GM12878 (cell line): ENCODE data around the gene LRP3. TPM values are rescaled to one million over a fixed set of nuclear protein-coding genes. Genes with fewer than 3 reads are reported as not detected.

Experiments
- ATAC-seq: fragments of 200-7000 bp; cut with Tn5 transposase; 3 replicates; pipeline ENCODE4 v1.9.1; 2020; ENCODE audit warnings: mild to moderate bottlenecking, moderate library complexity
- BruUV-seq: library from RNA; stranded (reverse); fragments of 400-500 nt; replicated peaks from 2 replicates; lab custom pipeline; 2021; lab: Mats Ljungman, UMichigan
- CTCF ChIA-PET: fragments of 300-600 bp; sonication (Branson Sonifier 250); formaldehyde crosslinking; extraction: SDS; loops from one replicate; lab custom pipeline; 2021; ENCODE audit warnings: inconsistent platforms; lab: Yijun Ruan, JAX
- POLR2A ChIA-PET: fragments of 350-600 bp; formaldehyde crosslinking; extraction: SDS; loops from one replicate; lab custom pipeline; 2021; ENCODE audit warnings: inconsistent platforms; lab: Charles Lee
- RAD21 ChIA-PET: fragments of 300-600 bp; sonication (Branson Sonifier 250); formaldehyde crosslinking; loops from one replicate; lab custom pipeline; 2023; ENCODE audit warnings: antibody characterized with exemption; ENCODE audit not compliant: unreplicated experiment; lab: Charles Lee
- SMC1A ChIA-PET: fragments of 300-600 bp; sonication (Branson Sonifier 250); formaldehyde crosslinking; loops from one replicate; lab custom pipeline; 2023; ENCODE audit not compliant: unreplicated experiment, uncharacterized antibody; lab: Charles Lee
- DNase-seq: peaks from one replicate; pipeline ENCODE4 v3.0.0-alpha.2; 2011; ENCODE audit warnings: low read depth, low spot score
- FAIRE-seq: peaks from 3 replicates; lab custom pipeline; 2011; peaks lifted over from hg19 to GRCh38; lab: Jason Lieb, UNC
- H2AFZ ChIP-seq: 2 replicates; pipeline ENCODE4 v1.6.0; 2011; ENCODE audit warnings: low read depth, low read length, control low read depth; ENCODE audit not compliant: control insufficient read depth
- H3K27ac ChIP-seq: 2 replicates; pipeline ENCODE4 v1.5.1; 2011; ENCODE audit warnings: control low read depth; ENCODE audit not compliant: control insufficient read depth, insufficient read depth
- H3K27me3 ChIP-seq, 2 experiments: replicated peaks in 1 of 2; 2 replicates each; pipeline versions ENCODE4 v1.6.0 to v1.6.1; 2011; ENCODE audit warnings: low read length in 1 of 2; ENCODE audit not compliant: control insufficient read depth in 2 of 2, insufficient read depth in 2 of 2
- H3K36me3 ChIP-seq, 2 experiments: 2 replicates each; pipeline ENCODE4 v1.5.1; 2011; ENCODE audit warnings: low read length in 1 of 2; ENCODE audit not compliant: control insufficient read depth in 2 of 2, insufficient read depth in 2 of 2
- H3K4me1 ChIP-seq: 2 replicates; pipeline ENCODE4 v1.6.1; 2011; ENCODE audit warnings: mild to moderate bottlenecking, low read length, moderate library complexity, mixed read lengths; ENCODE audit not compliant: control insufficient read depth, insufficient read depth
- H3K4me2 ChIP-seq: 2 replicates; pipeline ENCODE4 v1.6.0; 2011; ENCODE audit warnings: control low read depth; ENCODE audit not compliant: control insufficient read depth, insufficient read depth
- H3K4me3 ChIP-seq: fragments of 200-600 bp; sonication (generic); 2 replicates; pipeline ENCODE4 v1.5.1; 2016
- H3K79me2 ChIP-seq: 2 replicates; pipeline ENCODE4 v1.6.0; 2011; ENCODE audit warnings: low read length; ENCODE audit not compliant: control insufficient read depth, insufficient read depth
- H3K9ac ChIP-seq: 2 replicates; pipeline ENCODE4 v1.8.0; 2011; ENCODE audit warnings: low read length, control low read depth, mixed read lengths; ENCODE audit not compliant: control insufficient read depth, insufficient read depth
- H3K9me3 ChIP-seq: replicated peaks from 3 replicates; pipeline ENCODE4 v1.5.1; 2011; ENCODE audit warnings: mild to moderate bottlenecking, low read length; ENCODE audit not compliant: control insufficient read depth, insufficient read depth
- H4K20me1 ChIP-seq: 2 replicates; pipeline ENCODE4 v1.6.0; 2011; ENCODE audit not compliant: control insufficient read depth, insufficient read depth
- ATF2 ChIP-seq: IDR thresholded peaks from 2 replicates; pipeline ENCODE4 v1.6.1; 2012; ENCODE audit warnings: low read length, inconsistent platforms
- CHD1 ChIP-seq: IDR thresholded peaks from 2 replicates; pipeline ENCODE4 v1.6.1; 2012; ENCODE audit warnings: low read depth, low read length, improper control_type of control experiment
- CREB1 ChIP-seq: IDR thresholded peaks from 2 replicates; pipeline ENCODE4 v1.6.1; 2012; ENCODE audit warnings: low read depth, mild to moderate bottlenecking, inconsistent platforms
- HDAC6 ChIP-seq: fragments of 200-600 bp; sonication (generic); IDR thresholded peaks from one replicate; pipeline ENCODE4 v1.8.0; 2017; ENCODE audit warnings: antibody characterized with exemption; ENCODE audit not compliant: unreplicated experiment
- HDGF ChIP-seq: fragments of 450-650 bp; IDR thresholded peaks from 2 replicates; pipeline ENCODE4 v1.6.1; 2016; ENCODE audit warnings: antibody characterized with exemption
- PAX8 ChIP-seq: fragments of 450-650 bp; IDR thresholded peaks from 2 replicates; pipeline ENCODE4 v1.6.1; 2017; ENCODE audit warnings: mild to moderate bottlenecking, moderate library complexity
- ZBTB11 ChIP-seq: fragments of 450-650 bp; formaldehyde crosslinking; IDR thresholded peaks from 2 replicates; pipeline ENCODE4 v1.5.0; 2022; ENCODE audit warnings: mild to moderate bottlenecking, missing genetic modification characterization
- ZBTB33 ChIP-seq: fragments of 450-650 bp; IDR thresholded peaks from 2 replicates; pipeline ENCODE4 v1.6.1; 2017; ENCODE audit warnings: mild to moderate bottlenecking
- ZNF274 ChIP-seq: IDR thresholded peaks from one replicate; pipeline ENCODE4 v1.8.0; 2011; ENCODE audit not compliant: insufficient read length, insufficient read depth
- WGBS: methylation state at CpG from one replicate; pipeline ENCODE4 v1.1.6; 2016; ENCODE audit warnings: low lambda C conversion rate; ENCODE audit not compliant: insufficient replicate concordance, insufficient coverage; ENCODE audit errors: missing lambda C conversion rate; 5-methylcytosine and 5-hydroxymethylcytosine counted together
- in situ Hi-C: fragments of 300-500 bp; cut with MboI; formaldehyde crosslinking; loops from 9 replicates; pipeline ENCODE4 v1.14.3; 2018; ENCODE audit warnings: mixed read lengths
- intact Hi-C: fragments of 100-400 bp; cut with micrococcal nuclease; formaldehyde crosslinking; loops from one replicate; pipeline ENCODE4 v1.14.2; 2022; ENCODE audit not compliant: unreplicated experiment
- polyA plus RNA-seq, 11 experiments: library from polyadenylated mRNA; depleted of rRNA in 4 of 11; unstranded in 6 of 11; stranded (reverse) in 5 of 11; fragments of >200 nt; fragmentation: Nextera tagmentation in 4 of 11; fragmentation: Illumina TruSeq in 1 of 11; extraction: Ambion mirVana in 4 of 11; extraction: Trizol in 1 of 11; gene quantifications; 1 replicate in 1 of 11; 2 replicates in 10 of 11; pipeline versions ENCODE4 v1.2.1 to v1.2.3, GENCODE V29; 2011 to 2016; ENCODE audit warnings: inconsistent platforms in 2 of 11, missing spikeins in 2 of 11, low read depth in 1 of 11
- total RNA-seq, 4 experiments: library from RNA; depleted of rRNA in 3 of 4; stranded (reverse); fragments of >200 nt in 3 of 4; fragmentation: Illumina TruSeq in 1 of 4; extraction: Trizol in 1 of 4; gene quantifications; 2 replicates each; pipeline versions ENCODE4 v1.2.1 to v1.2.3, GENCODE V29; 2013 to 2021
- TF ChIP-seq, protein P1 (sequence below): IDR thresholded peaks from 2 replicates; pipeline ENCODE4 v1.6.1; 2011; ENCODE audit warnings: low read depth, mild to moderate bottlenecking, low read length, moderate library complexity, borderline replicate concordance; ENCODE audit errors: extremely low read depth

LRP3 gene
- total and polyA plus RNA-seq, 10 of the 15 experiments (the other 5 are each of a cell fraction or from before 2014, with no cell fraction given) = 0.12 to 3.2 (median 0.64) TPM; not detected in 2

- CTCF ChIA-PET = interaction anchor here (1.8 kb wide), 1 partner anchor 161 kb away, joined by 5 read pairs; no protein-coding TSS in a partner anchor
- no peak for FAIRE-seq
These were observed 53.3 kb downstream of the LRP3 start for GRCh38 chr19:33247441-33247819.

DNA sequence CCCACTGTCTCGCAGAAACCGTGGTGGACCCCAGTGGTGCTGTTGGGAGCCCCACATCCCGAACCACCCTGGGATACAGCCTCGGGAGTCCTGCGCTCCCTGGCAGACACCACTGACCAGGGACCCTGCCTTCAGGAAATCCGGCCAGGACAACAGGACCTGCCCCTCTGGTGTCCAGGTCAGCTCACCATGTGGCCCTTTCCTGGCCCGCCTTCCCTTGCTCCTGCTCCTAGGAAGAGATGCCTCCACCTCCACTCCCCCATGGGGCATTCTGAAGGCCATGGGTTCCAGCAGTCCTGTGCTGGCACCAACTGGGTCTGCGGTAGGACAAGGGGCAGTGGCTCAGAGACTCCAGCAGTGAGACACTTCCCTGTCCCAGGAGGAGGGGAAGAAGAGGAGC is 54.0 kb downstream of the LRP3 start:
- DNase-seq (no peak), ATAC-seq (no peak), FAIRE-seq (no peak)
- ChIA-PET SMC1A (no interaction called here), RAD21 (no interaction called here), POLR2A (no interaction called here), CTCF (no interaction called here)
- WGBS = 52% methylated on average over 8 of the region's 8 CpGs
- Histone ChIP-seq H2AFZ (no peak overlapping the region), H3K4me3 (no peak overlapping the region), H3K36me3 (no peaks in the 10 kb centered on the region), H3K79me2 (no peaks in the 10 kb centered on the region), H3K27ac (no peak overlapping the region), H3K27me3 (no peaks in the 10 kb centered on the region), H4K20me1 (no peaks in the 10 kb centered on the region), H3K9me3 (no peaks in the 10 kb centered on the region; the same call in 1 of the 3 replicates), H3K9ac (no peak overlapping the region), H3K4me2 (no peak overlapping the region), H3K4me1 (no peaks in the 10 kb centered on the region)
- in situ Hi-C loops (loop anchor here (25.0 kb wide), 1 partner anchor 514 kb away; no protein-coding TSS in a partner anchor), intact Hi-C loops (no loop called here)
- no TSS peak for BruUV-seq
- no peak for TF ChIP-seq CREB1
- no peak for TF ChIP-seq PAX8
- TF ChIP-seq, protein P1, sequence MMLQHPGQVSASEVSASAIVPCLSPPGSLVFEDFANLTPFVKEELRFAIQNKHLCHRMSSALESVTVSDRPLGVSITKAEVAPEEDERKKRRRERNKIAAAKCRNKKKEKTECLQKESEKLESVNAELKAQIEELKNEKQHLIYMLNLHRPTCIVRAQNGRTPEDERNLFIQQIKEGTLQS = no peak
- TF ChIP-seq ZBTB33 = no peak
- no peak for TF ChIP-seq ZBTB11 (CRISPR knock-in tag)
- TF ChIP-seq HDGF = no peak

More at GRCh38 chr19:33247441-33247819, 53.3 kb downstream of the LRP3 start:
- ChIA-PET RAD21 (no interaction called here), SMC1A (no interaction called here), POLR2A (no interaction called here)
- DNase-seq (no peak), ATAC-seq (no peak)
- Histone ChIP-seq H3K36me3 (no peaks in the 10 kb centered on the region), H3K4me3 (no peak overlapping the region), H3K4me2 (no peak overlapping the region), H4K20me1 (no peaks in the 10 kb centered on the region), H3K27me3 (no peaks in the 10 kb centered on the region), H2AFZ (no peak overlapping the region), H3K27ac (no peak overlapping the region), H3K9me3 (no peaks in the 10 kb centered on the region; the same call in 1 of the 3 replicates), H3K4me1 (no peaks in the 10 kb centered on the region), H3K9ac (no peak overlapping the region), H3K79me2 (no peaks in the 10 kb centered on the region)
- WGBS = 90% methylated on average over 1 of the region's 1 CpG
- BruUV-seq = no TSS peak
- in situ Hi-C loops = loop anchor here (25.0 kb wide), 1 partner anchor 515 kb away; no protein-coding TSS in a partner anchor
- TF ChIP-seq ATF2 (no peak), ZNF274 (no peak), CHD1 (no peak), HDAC6 (no peak), HDGF (no peak)
- intact Hi-C loops = no loop called here
